Ovary (tissue), 3 donors: ENCODE measurements around the gene SENP6.

ENCODE experiments used
- EP300 ChIP-seq: sonication (generic); formaldehyde crosslinking; IDR thresholded peaks from one replicate; pipeline ENCODE4 v1.6.1; 2017; ENCODE audit warnings: antibody characterized with exemption
- POLR2A ChIP-seq: fragments of 450-650 bp; IDR thresholded peaks from one replicate; pipeline ENCODE4 v1.6.1; 2017; ENCODE audit warnings: antibody characterized with exemption, mild to moderate bottlenecking, moderate library complexity
- TF ChIP-seq, protein P1 (sequence below), 3 donors: fragments of 450-650 bp in 2 of 3; fragments of 200-600 bp in 1 of 3; IDR thresholded peaks; one replicate each; pipeline versions ENCODE4 v1.5.1 to v1.8.0; 2016 to 2022; ENCODE audit warnings: antibody characterized with exemption in 3 of 3, mild to moderate bottlenecking in 1 of 3
- donor health status: DM: no; HTN: no; CAD: no.

GRCh38 chr6:75588948-75589347 is 12.7 kb upstream of the SENP6 start:
- TF ChIP-seq, protein P1, sequence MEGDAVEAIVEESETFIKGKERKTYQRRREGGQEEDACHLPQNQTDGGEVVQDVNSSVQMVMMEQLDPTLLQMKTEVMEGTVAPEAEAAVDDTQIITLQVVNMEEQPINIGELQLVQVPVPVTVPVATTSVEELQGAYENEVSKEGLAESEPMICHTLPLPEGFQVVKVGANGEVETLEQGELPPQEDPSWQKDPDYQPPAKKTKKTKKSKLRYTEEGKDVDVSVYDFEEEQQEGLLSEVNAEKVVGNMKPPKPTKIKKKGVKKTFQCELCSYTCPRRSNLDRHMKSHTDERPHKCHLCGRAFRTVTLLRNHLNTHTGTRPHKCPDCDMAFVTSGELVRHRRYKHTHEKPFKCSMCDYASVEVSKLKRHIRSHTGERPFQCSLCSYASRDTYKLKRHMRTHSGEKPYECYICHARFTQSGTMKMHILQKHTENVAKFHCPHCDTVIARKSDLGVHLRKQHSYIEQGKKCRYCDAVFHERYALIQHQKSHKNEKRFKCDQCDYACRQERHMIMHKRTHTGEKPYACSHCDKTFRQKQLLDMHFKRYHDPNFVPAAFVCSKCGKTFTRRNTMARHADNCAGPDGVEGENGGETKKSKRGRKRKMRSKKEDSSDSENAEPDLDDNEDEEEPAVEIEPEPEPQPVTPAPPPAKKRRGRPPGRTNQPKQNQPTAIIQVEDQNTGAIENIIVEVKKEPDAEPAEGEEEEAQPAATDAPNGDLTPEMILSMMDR (IDR thresholded peaks at IDR 0.05) = no peak
- no peak for TF ChIP-seq POLR2A
- TF ChIP-seq EP300 = no peak
